GM18502 (cell line): Measurements from ENCODE around the gene GOSR2.
"Not testable (repeated sequence)": the region's sequence is repeated elsewhere in the genome, so short reads cannot be mapped to it uniquely, and the experiment has no call there.

Experiments
- ATAC-seq: cut with Tn5 transposase; IDR thresholded peaks from one replicate; pipeline ENCODE4 v1.9.1; 2021; ENCODE audit warnings: mild to moderate bottlenecking; ENCODE audit not compliant: unreplicated experiment, poor library complexity

Gene GOSR2

GRCh38 chr17:46928467-46929261, 5.7 kb downstream of the GOSR2 start:
- ATAC-seq, result no peak

- no peak for ATAC-seq
These were observed 6.5 kb downstream of the GOSR2 start for GRCh38 chr17:46929413-46929812.

GRCh38 chr17:46930051-46930450, 7.1 kb downstream of the GOSR2 start:
- no peak for ATAC-seq

- ATAC-seq, result no peak
These were observed 8.6 kb downstream of the GOSR2 start for GRCh38 chr17:46931596-46931995.

GRCh38 chr17:46935658-46936266, 12.8 kb downstream of the GOSR2 start:
- no peak for ATAC-seq

GRCh38 chr17:46940692-46941404, 17.9 kb downstream of the GOSR2 start:
- ATAC-seq, result peak; percentile 65

GRCh38 chr17:46942441-46943217, 19.7 kb downstream of the GOSR2 start:
- ATAC-seq, result no peak

- no peak for ATAC-seq
These were observed 20.2 kb downstream of the GOSR2 start for GRCh38 chr17:46943218-46943500.

GRCh38 chr17:46943501-46944393, 20.8 kb downstream of the GOSR2 start:
- no peak for ATAC-seq

- ATAC-seq, result no peak
These were observed 22.0 kb downstream of the GOSR2 start for GRCh38 chr17:46944931-46945330.

- ATAC-seq, result no peak
These were observed 24.3 kb downstream of the GOSR2 start for GRCh38 chr17:46947216-46947615.

- no peak for ATAC-seq
These were observed 25.6 kb downstream of the GOSR2 start for GRCh38 chr17:46948544-46948943.

- no peak for ATAC-seq
These were observed 26.6 kb downstream of the GOSR2 start for GRCh38 chr17:46949291-46950174.

- ATAC-seq, result no peak
These were observed 27.5 kb downstream of the GOSR2 start for GRCh38 chr17:46950342-46950996.

- ATAC-seq, result no peak
These were observed 28.1 kb downstream of the GOSR2 start for GRCh38 chr17:46950997-46951621.

- no peak for ATAC-seq
These were observed 28.7 kb downstream of the GOSR2 start for GRCh38 chr17:46951706-46952105.

- no peak for ATAC-seq
These were observed 29.2 kb downstream of the GOSR2 start for GRCh38 chr17:46952115-46952514.

GRCh38 chr17:46953191-46953590, 30.2 kb downstream of the GOSR2 start:
- ATAC-seq, result not testable (repeated sequence)
